CD4-positive, alpha-beta T cell treated with Interferon gamma for 1 hour (primary cell): ENCODE results near the gene GJD4.

Experiments used
- DNase-seq: peaks from one replicate; pipeline ENCODE4 v3.0.0-alpha.2; 2020

Gene GJD4

GRCh38 chr10:35579726-35580422 lies 25.3 kb upstream of the GJD4 start:
- DNase-seq, result no peak

- DNase-seq, result no peak
Measured at GRCh38 chr10:35580423-35580770, 24.7 kb upstream of the GJD4 start.

GRCh38 chr10:35581655-35582054 lies 23.5 kb upstream of the GJD4 start:
- no peak for DNase-seq

GRCh38 chr10:35584946-35585345 lies 20.2 kb upstream of the GJD4 start:
- no peak for DNase-seq

- DNase-seq, result no peak
Measured at GRCh38 chr10:35585356-35585755, 19.8 kb upstream of the GJD4 start.

GRCh38 chr10:35585903-35586535 lies 19.1 kb upstream of the GJD4 start:
- DNase-seq, result no peak

- no peak for DNase-seq
Measured at GRCh38 chr10:35588836-35589235, 16.3 kb upstream of the GJD4 start.

GRCh38 chr10:35592441-35592840 lies 12.7 kb upstream of the GJD4 start:
- no peak for DNase-seq

- DNase-seq, result no peak
Measured at GRCh38 chr10:35594115-35595079, 10.7 kb upstream of the GJD4 start.

- no peak for DNase-seq
Measured at GRCh38 chr10:35595106-35595505, 10.0 kb upstream of the GJD4 start.

GRCh38 chr10:35598379-35598778 lies 6.8 kb upstream of the GJD4 start:
- DNase-seq, result no peak

GRCh38 chr10:35600193-35600592 lies 4.9 kb upstream of the GJD4 start:
- DNase-seq, result no peak

GRCh38 chr10:35606430-35606829 lies 1.3 kb downstream of the GJD4 start:
- no peak for DNase-seq

GRCh38 chr10:35607475-35608327 lies 2.6 kb downstream of the GJD4 start:
- no peak for DNase-seq

- no peak for DNase-seq
Measured at GRCh38 chr10:35608328-35608672, 3.2 kb downstream of the GJD4 start.

GRCh38 chr10:35611750-35612149 lies 6.6 kb downstream of the GJD4 start:
- no peak for DNase-seq

- DNase-seq, result no peak
Measured at GRCh38 chr10:35612385-35613106, 7.4 kb downstream of the GJD4 start.

- DNase-seq, result no peak
Measured at GRCh38 chr10:35613107-35613440, 7.9 kb downstream of the GJD4 start.

GRCh38 chr10:35613597-35614226 lies 8.6 kb downstream of the GJD4 start:
- DNase-seq, result no peak

GRCh38 chr10:35614312-35614711 lies 9.2 kb downstream of the GJD4 start:
- DNase-seq, result no peak

GRCh38 chr10:35626971-35627507 lies 21.9 kb downstream of the GJD4 start:
- DNase-seq, result no peak

- DNase-seq, result no peak
Measured at GRCh38 chr10:35631404-35631803, 26.3 kb downstream of the GJD4 start.
